Neural cell (in vitro differentiated cells): ENCODE data around the gene SAT2. TPM values are rescaled to one million over a fixed set of nuclear protein-coding genes. Genes with fewer than 3 reads are reported as not detected.
A peak's percentile ranks its signal among the peaks of the same experiment; 100 is the strongest.

Source experiments
- H2AFZ ChIP-seq: fragments of 200-600, 300-800 bp; sonication (generic), shearing (Covaris generic); 2 replicates; pipeline ENCODE4 v1.6.0; 2014; ENCODE audit warnings: low read depth, mild to moderate bottlenecking, antibody characterized with exemption, low read length, moderate library complexity
- H3F3A ChIP-seq: fragments of 200-600 bp; shearing (Covaris generic); 2 replicates; pipeline ENCODE4 v1.6.1; 2016; ENCODE audit warnings: mild to moderate bottlenecking, moderate library complexity, mixed read lengths, antibody characterized with exemption, low read length; ENCODE audit not compliant: insufficient read depth, poor library complexity, severe bottlenecking
- H3K27ac ChIP-seq: fragments of 200-600, 300-800 bp; sonication (generic), shearing (Covaris generic); 2 replicates; pipeline ENCODE4 v1.5.1; 2014; ENCODE audit warnings: mild to moderate bottlenecking, low read length, moderate library complexity
- H3K27me3 ChIP-seq: fragments of 300-800, 200-600 bp; sonication (generic), shearing (Covaris generic); 2 replicates; pipeline ENCODE4 v1.6.0; 2014; ENCODE audit warnings: mild to moderate bottlenecking, low read depth, low read length, moderate library complexity; ENCODE audit not compliant: insufficient read depth
- H3K36me3 ChIP-seq: fragments of 300-800, 200-600 bp; sonication (generic), shearing (Covaris generic); 2 replicates; pipeline ENCODE4 v1.5.1; 2014; ENCODE audit warnings: mild to moderate bottlenecking, antibody characterized with exemption, low read length, moderate library complexity; ENCODE audit not compliant: insufficient read depth
- H3K4me2 ChIP-seq: fragments of 300-800, 200-600 bp; sonication (generic), shearing (Covaris generic); 2 replicates; pipeline ENCODE4 v1.6.0; 2014; ENCODE audit warnings: mild to moderate bottlenecking, low read length
- H3K4me3 ChIP-seq: fragments of 300-800, 200-600 bp; sonication (generic), shearing (Covaris generic); 2 replicates; pipeline ENCODE4 v1.5.1; 2014; ENCODE audit warnings: mild to moderate bottlenecking, low read length, moderate library complexity
- H3K79me2 ChIP-seq: fragments of 200-600 bp; shearing (Covaris generic); replicated peaks from 2 replicates; pipeline ENCODE4 v1.6.0; 2014; ENCODE audit warnings: mild to moderate bottlenecking, low read length, moderate library complexity; ENCODE audit not compliant: insufficient read depth
- H3K9ac ChIP-seq: fragments of 300-800, 200-600 bp; sonication (generic), shearing (Covaris generic); 2 replicates; pipeline ENCODE4 v1.6.1; 2016; ENCODE audit warnings: mild to moderate bottlenecking, low read length, mixed read lengths
- H3K9me2 ChIP-seq: fragments of 200-600 bp; shearing (Covaris generic); 2 replicates; pipeline ENCODE4 v1.6.1; 2016; ENCODE audit warnings: mild to moderate bottlenecking, low read length, mixed read lengths; ENCODE audit not compliant: insufficient read depth
- H3K9me3 ChIP-seq: fragments of 200-600, 300-800 bp; sonication (generic), shearing (Covaris generic); 2 replicates; pipeline ENCODE4 v1.6.1; 2016; ENCODE audit warnings: mild to moderate bottlenecking, mixed run types, low read length, moderate library complexity, mixed read lengths
- H4K20me1 ChIP-seq: fragments of 200-600 bp; shearing (Covaris generic); 2 replicates; pipeline ENCODE4 v1.6.1; 2016; ENCODE audit warnings: mild to moderate bottlenecking, mixed run types; ENCODE audit not compliant: insufficient read depth
- EP300 ChIP-seq: fragments of 450-650 bp; conservative IDR thresholded peaks from 2 replicates; pipeline ENCODE4 v1.6.1; 2014; ENCODE audit warnings: antibody characterized with exemption, mild to moderate bottlenecking, moderate library complexity; ENCODE audit not compliant: poor library complexity, severe bottlenecking
- EZH2 ChIP-seq: fragments of 200-600, 300-800 bp; shearing (Covaris generic), sonication (generic); IDR thresholded peaks from 2 replicates; pipeline ENCODE4 v1.6.1; 2014; ENCODE audit warnings: antibody characterized with exemption, low read length, borderline replicate concordance, mild to moderate bottlenecking; ENCODE audit not compliant: insufficient read depth, poor library complexity, severe bottlenecking
- MXI1 ChIP-seq: fragments of 450-650 bp; conservative IDR thresholded peaks from 2 replicates; pipeline ENCODE4 v1.6.1; 2014; ENCODE audit warnings: antibody characterized with exemption, mild to moderate bottlenecking; ENCODE audit not compliant: poor library complexity, severe bottlenecking
- POLR2AphosphoS5 ChIP-seq: IDR thresholded peaks from 2 replicates; pipeline ENCODE4 v1.6.1; 2012
- RAD21 ChIP-seq: fragments of 450-650 bp; conservative IDR thresholded peaks from 2 replicates; pipeline ENCODE4 v1.6.1; 2014; ENCODE audit warnings: antibody characterized with exemption, mild to moderate bottlenecking, moderate library complexity
- SMC3 ChIP-seq: fragments of 450-650 bp; conservative IDR thresholded peaks from 2 replicates; pipeline ENCODE4 v1.6.1; 2014; ENCODE audit warnings: antibody characterized with exemption, mild to moderate bottlenecking, moderate library complexity; ENCODE audit not compliant: poor library complexity
- TAF1 ChIP-seq: IDR thresholded peaks from 2 replicates; pipeline ENCODE4 v1.6.1; 2012; ENCODE audit warnings: low read depth
- polyA minus RNA-seq: library from RNA; depleted of rRNA, polyadenylated mRNA; stranded (reverse); fragments of >200 nt; gene quantifications from 2 replicates; pipeline ENCODE4 v1.2.3, GENCODE V29; 2014
- polyA plus RNA-seq: library from polyadenylated mRNA; depleted of rRNA; stranded (reverse); fragments of >200 nt; gene quantifications from 2 replicates; pipeline ENCODE4 v1.2.3, GENCODE V29; 2014
- TF ChIP-seq, protein P1 (sequence below): fragments of 450-650 bp; IDR thresholded peaks from 2 replicates; pipeline ENCODE4 v1.5.1; 2014; ENCODE audit warnings: antibody characterized with exemption, mild to moderate bottlenecking, moderate library complexity; ENCODE audit not compliant: poor library complexity, severe bottlenecking
- TF ChIP-seq, protein P2 (sequence below): IDR thresholded peaks from 2 replicates; pipeline ENCODE4 v1.6.1; 2012; ENCODE audit warnings: borderline replicate concordance

SAT2 gene
- polyA plus RNA-seq (303 and 330 TPM in 2 replicates), polyA minus RNA-seq (44.3 and 48.7 TPM in 2 replicates)

GRCh38 chr17:7627250-7628121, at the start of gene SAT2:
Gene SAT2, minus strand, starts transcription at chr17:7627821. Its CDS starts 186 bp downstream, at chr17:7627635.
- Histone ChIP-seq H3K4me2 (peak within 1 kb of the TSS; percentile 87), H3K79me2 (peaks cover 11% of the 10 kb centered on the region), H3K27me3 (no peaks in the 10 kb centered on the region), H3K9me3 (no peaks in the 10 kb centered on the region), H3K36me3 (no peaks in the 10 kb centered on the region), H3F3A (no peaks in the 10 kb centered on the region), H3K9ac (peak within 1 kb of the TSS; percentile 97), H3K27ac (peak within 1 kb of the TSS; percentile 96), H3K4me3 (peak within 1 kb of the TSS; percentile 88), H2AFZ (peak within 1 kb of the TSS; percentile 83), H4K20me1 (no peaks in the 10 kb centered on the region), H3K9me2 (no peaks in the 10 kb centered on the region)
- TF ChIP-seq, protein P1, sequence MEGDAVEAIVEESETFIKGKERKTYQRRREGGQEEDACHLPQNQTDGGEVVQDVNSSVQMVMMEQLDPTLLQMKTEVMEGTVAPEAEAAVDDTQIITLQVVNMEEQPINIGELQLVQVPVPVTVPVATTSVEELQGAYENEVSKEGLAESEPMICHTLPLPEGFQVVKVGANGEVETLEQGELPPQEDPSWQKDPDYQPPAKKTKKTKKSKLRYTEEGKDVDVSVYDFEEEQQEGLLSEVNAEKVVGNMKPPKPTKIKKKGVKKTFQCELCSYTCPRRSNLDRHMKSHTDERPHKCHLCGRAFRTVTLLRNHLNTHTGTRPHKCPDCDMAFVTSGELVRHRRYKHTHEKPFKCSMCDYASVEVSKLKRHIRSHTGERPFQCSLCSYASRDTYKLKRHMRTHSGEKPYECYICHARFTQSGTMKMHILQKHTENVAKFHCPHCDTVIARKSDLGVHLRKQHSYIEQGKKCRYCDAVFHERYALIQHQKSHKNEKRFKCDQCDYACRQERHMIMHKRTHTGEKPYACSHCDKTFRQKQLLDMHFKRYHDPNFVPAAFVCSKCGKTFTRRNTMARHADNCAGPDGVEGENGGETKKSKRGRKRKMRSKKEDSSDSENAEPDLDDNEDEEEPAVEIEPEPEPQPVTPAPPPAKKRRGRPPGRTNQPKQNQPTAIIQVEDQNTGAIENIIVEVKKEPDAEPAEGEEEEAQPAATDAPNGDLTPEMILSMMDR: no peak
- peak; percentile 76 for TF ChIP-seq TAF1
- no peak for TF ChIP-seq SMC3
- TF ChIP-seq RAD21: no peak
- no peak for TF ChIP-seq EZH2
- TF ChIP-seq EP300: no peak
- TF ChIP-seq, protein P2, sequence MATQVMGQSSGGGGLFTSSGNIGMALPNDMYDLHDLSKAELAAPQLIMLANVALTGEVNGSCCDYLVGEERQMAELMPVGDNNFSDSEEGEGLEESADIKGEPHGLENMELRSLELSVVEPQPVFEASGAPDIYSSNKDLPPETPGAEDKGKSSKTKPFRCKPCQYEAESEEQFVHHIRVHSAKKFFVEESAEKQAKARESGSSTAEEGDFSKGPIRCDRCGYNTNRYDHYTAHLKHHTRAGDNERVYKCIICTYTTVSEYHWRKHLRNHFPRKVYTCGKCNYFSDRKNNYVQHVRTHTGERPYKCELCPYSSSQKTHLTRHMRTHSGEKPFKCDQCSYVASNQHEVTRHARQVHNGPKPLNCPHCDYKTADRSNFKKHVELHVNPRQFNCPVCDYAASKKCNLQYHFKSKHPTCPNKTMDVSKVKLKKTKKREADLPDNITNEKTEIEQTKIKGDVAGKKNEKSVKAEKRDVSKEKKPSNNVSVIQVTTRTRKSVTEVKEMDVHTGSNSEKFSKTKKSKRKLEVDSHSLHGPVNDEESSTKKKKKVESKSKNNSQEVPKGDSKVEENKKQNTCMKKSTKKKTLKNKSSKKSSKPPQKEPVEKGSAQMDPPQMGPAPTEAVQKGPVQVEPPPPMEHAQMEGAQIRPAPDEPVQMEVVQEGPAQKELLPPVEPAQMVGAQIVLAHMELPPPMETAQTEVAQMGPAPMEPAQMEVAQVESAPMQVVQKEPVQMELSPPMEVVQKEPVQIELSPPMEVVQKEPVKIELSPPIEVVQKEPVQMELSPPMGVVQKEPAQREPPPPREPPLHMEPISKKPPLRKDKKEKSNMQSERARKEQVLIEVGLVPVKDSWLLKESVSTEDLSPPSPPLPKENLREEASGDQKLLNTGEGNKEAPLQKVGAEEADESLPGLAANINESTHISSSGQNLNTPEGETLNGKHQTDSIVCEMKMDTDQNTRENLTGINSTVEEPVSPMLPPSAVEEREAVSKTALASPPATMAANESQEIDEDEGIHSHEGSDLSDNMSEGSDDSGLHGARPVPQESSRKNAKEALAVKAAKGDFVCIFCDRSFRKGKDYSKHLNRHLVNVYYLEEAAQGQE: peak; percentile 76
- peak; percentile 94 for TF ChIP-seq POLR2AphosphoS5
- peak; percentile 25 for TF ChIP-seq MXI1

GRCh38 chr17:7676533-7676932, 48.9 kb upstream of the SAT2 start:
- TF ChIP-seq SMC3 (no peak), TAF1 (no peak), EP300 (no peak), EZH2 (no peak), POLR2AphosphoS5 (no peak), MXI1 (no peak), RAD21 (no peak)
- TF ChIP-seq, protein P2: no peak
- TF ChIP-seq, protein P1: no peak
- Histone ChIP-seq H3F3A (no peaks in the 10 kb centered on the region), H3K79me2 (no peaks in the 10 kb centered on the region), H3K4me2 (no peak overlapping the region), H3K4me3 (no peak overlapping the region), H3K9ac (no peak overlapping the region), H3K9me2 (no peaks in the 10 kb centered on the region), H3K27me3 (no peaks in the 10 kb centered on the region), H3K36me3 (peaks cover 11% of the 10 kb centered on the region), H3K9me3 (no peaks in the 10 kb centered on the region), H2AFZ (no peak overlapping the region), H4K20me1 (no peaks in the 10 kb centered on the region), H3K27ac (no peak overlapping the region)
